GM12801 (cell line): ENCODE data around the gene GPR137B.

Experiments used
- CTCF ChIP-seq: IDR thresholded peaks from one replicate; pipeline ENCODE4 v1.5.1; 2011; ENCODE audit warnings: control low read depth; ENCODE audit not compliant: insufficient read length; ENCODE audit errors: extremely low read depth

GPR137B gene

DNA sequence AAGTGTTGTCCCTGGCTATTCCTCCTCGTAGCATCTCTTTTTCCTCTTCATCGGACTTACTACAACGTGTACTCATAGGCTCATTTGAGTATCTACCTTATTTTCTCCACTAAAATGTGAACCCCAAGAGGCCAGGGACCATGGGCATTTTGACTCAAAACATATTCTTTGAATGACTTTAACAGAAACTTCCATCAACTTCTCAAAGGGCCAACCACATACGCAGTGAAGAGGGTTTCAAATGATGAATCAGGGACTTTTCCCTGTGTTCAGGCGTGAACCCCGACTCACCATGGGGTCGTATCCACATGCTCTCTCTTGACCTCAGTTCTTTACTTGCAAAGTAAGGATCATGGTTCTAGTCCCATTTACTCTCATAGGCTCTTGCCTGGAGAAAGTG is 20.2 kb upstream of the GPR137B start:
- no peak for TF ChIP-seq CTCF

DNA sequence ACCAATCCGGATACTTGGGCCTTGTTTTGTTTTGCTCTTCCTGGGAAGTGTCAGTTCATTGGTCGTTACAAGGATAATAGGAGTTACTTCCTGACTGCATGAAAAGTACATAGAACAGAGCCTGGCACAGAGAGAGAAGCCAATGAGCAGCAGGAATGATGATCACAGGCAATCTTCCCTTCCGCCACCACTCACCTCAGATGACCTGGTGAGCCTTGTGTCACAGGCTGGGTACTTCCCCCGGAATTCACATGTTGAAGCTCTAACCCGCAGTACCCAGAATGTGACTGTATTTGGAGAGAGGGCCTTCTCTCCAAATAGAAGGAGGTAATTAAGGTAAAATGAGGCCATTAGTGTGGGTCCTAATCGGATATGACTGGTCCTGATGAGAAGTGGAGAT is 18.8 kb upstream of the GPR137B start:
- no peak for TF ChIP-seq CTCF

- no peak for TF ChIP-seq CTCF
Observed at GRCh38 chr1:236124965-236125364, 17.4 kb upstream of the GPR137B start.

DNA sequence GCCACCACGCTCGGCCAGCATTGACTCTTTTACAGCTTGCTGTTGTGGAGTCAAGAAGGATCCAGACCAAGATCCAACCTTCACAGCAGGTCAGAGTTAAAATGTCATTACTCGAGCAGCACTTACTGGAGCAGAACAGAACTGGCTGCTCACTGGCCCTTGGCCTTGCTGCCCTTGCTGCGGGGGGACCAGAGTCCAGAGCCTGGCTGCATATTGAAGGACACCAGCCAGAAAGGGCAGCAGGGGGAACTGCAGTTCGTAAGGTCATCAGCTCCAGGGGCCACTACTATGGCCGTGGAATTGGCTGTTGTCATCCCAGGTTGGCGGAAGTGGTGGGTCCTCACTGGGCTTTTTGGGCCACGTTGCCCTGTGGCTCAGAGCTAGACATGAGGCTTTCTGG is 15.3 kb upstream of the GPR137B start:
- TF ChIP-seq CTCF: no peak

DNA sequence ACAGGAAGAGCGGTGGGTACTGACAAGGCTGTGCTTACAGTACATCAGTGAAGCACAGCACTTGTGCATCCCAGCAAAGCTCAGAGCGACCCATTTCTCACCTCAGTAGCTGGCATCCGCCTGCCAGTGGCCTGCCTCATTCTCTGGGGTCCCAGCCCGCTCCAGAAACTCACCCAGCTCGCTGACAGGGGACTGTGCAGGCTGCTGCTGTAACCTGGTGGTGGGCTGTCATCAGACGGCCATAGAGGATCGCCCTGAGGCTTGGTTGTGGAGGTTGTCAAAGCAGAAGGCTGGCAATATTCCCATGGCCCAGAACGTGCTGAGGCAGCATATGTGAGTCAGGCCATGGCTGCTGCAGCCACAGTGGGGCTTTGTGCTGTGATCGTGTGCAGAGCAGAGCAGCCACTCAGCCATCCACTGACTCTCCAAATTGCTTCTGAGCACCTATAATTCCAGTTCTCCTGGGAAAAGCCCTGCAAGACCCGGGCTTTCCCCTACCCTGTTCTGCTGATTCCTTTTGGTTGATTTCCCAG is 13.6 kb upstream of the GPR137B start:
- TF ChIP-seq CTCF: no peak

- no peak for TF ChIP-seq CTCF
Observed at GRCh38 chr1:236129306-236129705, 13.0 kb upstream of the GPR137B start.

DNA sequence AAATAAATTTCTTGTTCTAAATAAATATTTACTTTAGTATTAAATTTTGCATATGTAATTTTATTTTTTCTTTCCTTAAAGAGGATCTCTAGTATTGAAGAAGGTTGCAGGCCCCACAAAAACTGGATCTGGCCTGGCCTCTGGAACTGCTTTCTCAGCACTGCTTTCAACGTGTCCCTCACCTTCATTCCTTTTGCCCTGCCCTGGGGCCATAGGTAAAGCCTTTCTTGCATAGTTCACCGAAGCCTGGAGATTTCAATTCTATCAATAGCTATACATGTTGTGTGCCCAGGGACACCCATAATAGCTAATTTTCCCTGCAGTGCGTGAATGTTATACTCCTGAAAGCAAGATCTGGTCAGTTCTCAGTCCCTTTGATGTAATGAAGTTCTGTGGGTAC is 12.0 kb upstream of the GPR137B start:
- TF ChIP-seq CTCF: no peak

DNA sequence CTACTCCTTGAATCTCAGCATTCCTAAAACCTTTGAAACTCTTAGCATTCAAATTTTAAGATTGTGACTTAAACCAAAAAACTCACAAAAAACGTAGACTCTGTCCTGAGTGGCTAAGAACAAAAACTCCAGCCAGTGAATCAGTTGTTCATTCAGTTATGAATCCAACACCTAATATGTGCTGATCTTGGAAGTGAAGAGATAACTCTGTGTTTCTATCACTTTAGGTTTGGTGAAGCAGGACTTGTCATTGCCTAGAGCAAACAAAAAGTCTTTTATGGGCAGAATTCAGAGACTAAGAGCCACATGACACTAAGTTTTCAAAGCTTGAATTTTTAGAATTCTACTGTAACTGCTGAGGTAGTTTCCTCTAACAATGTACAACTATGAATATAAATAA is 10.4 kb upstream of the GPR137B start:
- no peak for TF ChIP-seq CTCF
